ENCODE measurements around the gene RBM15B.

GRCh38 chr3:51384055-51384725, 6.9 kb upstream of the RBM15B start:
- TF ChIP-seq POLR2AphosphoS5 (IDR thresholded peaks at IDR 0.05; ENCODE audit: low read depth, low read length), result no peak
- TF ChIP-seq POLR2A (IDR thresholded peaks at IDR 0.05; ENCODE audit: low read depth, low read length), result no peak
- TF ChIP-seq SPI1 (IDR thresholded peaks at IDR 0.05; ENCODE audit: low read depth, low read length), result no peak
- TF ChIP-seq TAF1 (IDR thresholded peaks at IDR 0.05; ENCODE audit: low read depth, low read length), result no peak
- TF ChIP-seq POU2F2 (IDR thresholded peaks at IDR 0.05; ENCODE audit: low read depth, low read length), result no peak
- TF ChIP-seq PAX5 (IDR thresholded peaks at IDR 0.05; ENCODE audit: insufficient read depth, low read length, severe bottlenecking), result no peak
